Hair follicular keratinocyte (primary cell): ENCODE data around the gene UTS2R. TPM values are rescaled to one million over a fixed set of nuclear protein-coding genes. Genes with fewer than 3 reads are reported as not detected.

ENCODE experiments used
- total RNA-seq: library from RNA; depleted of rRNA; stranded (reverse); fragments of >200 nt; gene quantifications from 2 replicates; pipeline ENCODE4 v1.2.3, GENCODE V29; 2015

UTS2R gene
- total RNA-seq: not detected in 2 replicates

GRCh38 chr17:82371333-82372248 lies at the start of gene UTS2R:
UTS2R (plus strand) TSS chr17:82371765; CDS start chr17:82374325, 2,560 bp downstream.

GRCh38 chr17:82333279-82334171 lies 38.0 kb upstream of the UTS2R start, which contains the start of gene SECTM1:
SECTM1 (minus strand) TSS chr17:82333766; CDS start chr17:82327240, 6,526 bp downstream.

GRCh38 chr17:82358465-82359350 lies 12.9 kb upstream of the UTS2R start, which contains the start of gene TEX19:
TEX19 (plus strand) TSS chr17:82359247; CDS start chr17:82362151, 2,904 bp downstream.

GRCh38 chr17:82418001-82418986 lies 46.7 kb downstream of the UTS2R start, which contains the start of the genes HEXD and OGFOD3:
HEXD (plus strand) TSS chr17:82418347; CDS start chr17:82419800, 1,453 bp downstream.
OGFOD3 (minus strand) TSS chr17:82418586; CDS start chr17:82418485, 101 bp downstream.

Other genes with a start within 250 kb of the UTS2R start
- 9.4 and 13.4 TPM in 2 replicates for gene CCDC57, start 158.9 kb upstream of the UTS2R start, total RNA-seq
- 166 and 252 TPM in 2 replicates for gene SLC16A3, start 142.7 kb upstream of the UTS2R start, total RNA-seq
- 35.0 and 53.3 TPM in 2 replicates for gene CSNK1D, start 98.1 kb upstream of the UTS2R start, total RNA-seq
- gene CD7, start 54.2 kb upstream of the UTS2R start, total RNA-seq: not detected in 2 replicates
- gene SECTM1, start 38.0 kb upstream of the UTS2R start, total RNA-seq: 6.3 and 11.7 TPM in 2 replicates
- gene TEX19, start 12.5 kb upstream of the UTS2R start, total RNA-seq: 0.08 TPM in 1 of 2 replicates, not detected in the other
- gene HEXD, start 46.6 kb downstream of the UTS2R start, total RNA-seq: 6.6 and 9.8 TPM in 2 replicates
- 29.5 and 41.0 TPM in 2 replicates for gene OGFOD3, start 46.8 kb downstream of the UTS2R start, total RNA-seq
- 31.2 and 39.1 TPM in 2 replicates for gene CYBC1, start 79.0 kb downstream of the UTS2R start, total RNA-seq
- 29.5 and 44.0 TPM in 2 replicates for gene NARF, start 87.0 kb downstream of the UTS2R start, total RNA-seq
- gene FOXK2, start 148.0 kb downstream of the UTS2R start, total RNA-seq: 45.4 and 48.2 TPM in 2 replicates